GM13976 (cell line): Measurements from ENCODE around the gene AZU1.
"Not testable (repeated sequence)": the region's sequence is repeated elsewhere in the genome, so short reads cannot be mapped to it uniquely, and the experiment has no call there.

Experiments
- DNase-seq: peaks from one replicate; pipeline ENCODE4 v3.0.0; 2012; ENCODE audit warnings: low spot score
- in situ Hi-C: fragments of 300-500 bp; cut with MboI; formaldehyde crosslinking; loops from one replicate; pipeline ENCODE4 v1.12.0; 2022; ENCODE audit warnings: low sequenced_read_pairs, mixed read lengths, inconsistent platforms; ENCODE audit not compliant: unreplicated experiment
- TF ChIP-seq, protein P1 (sequence below): IDR thresholded peaks from 2 replicates; pipeline ENCODE4 v1.5.1; 2012; ENCODE audit warnings: borderline replicate concordance, mild to moderate bottlenecking; ENCODE audit not compliant: insufficient read depth; ENCODE audit errors: extremely low read depth, missing control alignments, control extremely low read depth

The AZU1 gene

GRCh38 chr19:813219-814151 is 14.2 kb upstream of the AZU1 start:
- no peak for DNase-seq
- in situ Hi-C loops, result no loop called here
- TF ChIP-seq, protein P1, sequence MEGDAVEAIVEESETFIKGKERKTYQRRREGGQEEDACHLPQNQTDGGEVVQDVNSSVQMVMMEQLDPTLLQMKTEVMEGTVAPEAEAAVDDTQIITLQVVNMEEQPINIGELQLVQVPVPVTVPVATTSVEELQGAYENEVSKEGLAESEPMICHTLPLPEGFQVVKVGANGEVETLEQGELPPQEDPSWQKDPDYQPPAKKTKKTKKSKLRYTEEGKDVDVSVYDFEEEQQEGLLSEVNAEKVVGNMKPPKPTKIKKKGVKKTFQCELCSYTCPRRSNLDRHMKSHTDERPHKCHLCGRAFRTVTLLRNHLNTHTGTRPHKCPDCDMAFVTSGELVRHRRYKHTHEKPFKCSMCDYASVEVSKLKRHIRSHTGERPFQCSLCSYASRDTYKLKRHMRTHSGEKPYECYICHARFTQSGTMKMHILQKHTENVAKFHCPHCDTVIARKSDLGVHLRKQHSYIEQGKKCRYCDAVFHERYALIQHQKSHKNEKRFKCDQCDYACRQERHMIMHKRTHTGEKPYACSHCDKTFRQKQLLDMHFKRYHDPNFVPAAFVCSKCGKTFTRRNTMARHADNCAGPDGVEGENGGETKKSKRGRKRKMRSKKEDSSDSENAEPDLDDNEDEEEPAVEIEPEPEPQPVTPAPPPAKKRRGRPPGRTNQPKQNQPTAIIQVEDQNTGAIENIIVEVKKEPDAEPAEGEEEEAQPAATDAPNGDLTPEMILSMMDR, result no peak

DNA sequence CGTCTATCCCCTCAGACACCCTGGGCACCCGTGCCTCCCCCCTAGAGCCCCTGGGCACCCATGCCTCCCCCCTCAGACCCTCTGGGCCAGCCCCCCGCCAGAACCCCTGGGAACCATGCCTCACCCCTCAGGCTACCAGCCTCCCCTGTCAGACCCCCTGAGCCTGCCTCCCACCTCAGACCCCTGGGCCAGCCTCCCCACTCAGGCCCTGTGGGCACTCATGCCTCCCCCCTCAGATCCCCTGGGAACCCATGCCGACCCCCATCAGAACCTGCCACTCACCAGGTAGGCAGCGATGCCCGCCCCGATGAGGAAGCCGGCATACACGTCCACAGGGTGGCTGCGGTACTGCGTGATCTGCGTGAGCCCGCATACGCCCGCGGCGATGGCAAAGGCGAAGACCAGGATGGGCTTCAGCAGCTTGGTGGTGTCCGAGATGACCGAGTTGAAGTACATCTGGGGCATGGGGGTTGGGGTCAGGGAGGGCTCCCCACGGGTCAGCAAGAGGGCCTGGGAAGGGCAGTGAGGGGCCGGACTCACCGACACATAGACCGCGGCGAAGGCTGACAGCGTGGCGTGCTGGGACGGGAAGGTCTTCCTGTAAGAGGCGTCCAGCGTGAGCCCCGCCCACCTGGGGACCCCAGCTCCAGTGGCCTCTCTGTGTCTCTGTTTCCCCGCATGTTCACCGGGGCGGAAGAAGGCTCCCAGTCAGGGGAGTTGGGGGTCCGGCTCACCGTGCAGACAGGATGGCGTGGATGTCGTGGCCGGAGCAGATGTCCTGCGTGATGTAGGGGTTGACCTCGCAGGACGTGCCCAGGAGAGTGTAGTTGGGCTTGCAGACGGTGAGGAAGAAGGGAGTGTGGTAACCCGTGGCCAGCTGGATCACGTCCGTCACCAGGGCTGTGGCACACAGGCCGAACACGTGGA is 13.2 kb upstream of the AZU1 start:
- in situ Hi-C loops, result no loop called here
- DNase-seq, result no peak
- TF ChIP-seq, protein P1, result no peak

- DNase-seq, result no peak
- in situ Hi-C loops, result no loop called here
- TF ChIP-seq, protein P1, result no peak
These were observed 12.4 kb upstream of the AZU1 start for GRCh38 chr19:815079-815774.

DNA sequence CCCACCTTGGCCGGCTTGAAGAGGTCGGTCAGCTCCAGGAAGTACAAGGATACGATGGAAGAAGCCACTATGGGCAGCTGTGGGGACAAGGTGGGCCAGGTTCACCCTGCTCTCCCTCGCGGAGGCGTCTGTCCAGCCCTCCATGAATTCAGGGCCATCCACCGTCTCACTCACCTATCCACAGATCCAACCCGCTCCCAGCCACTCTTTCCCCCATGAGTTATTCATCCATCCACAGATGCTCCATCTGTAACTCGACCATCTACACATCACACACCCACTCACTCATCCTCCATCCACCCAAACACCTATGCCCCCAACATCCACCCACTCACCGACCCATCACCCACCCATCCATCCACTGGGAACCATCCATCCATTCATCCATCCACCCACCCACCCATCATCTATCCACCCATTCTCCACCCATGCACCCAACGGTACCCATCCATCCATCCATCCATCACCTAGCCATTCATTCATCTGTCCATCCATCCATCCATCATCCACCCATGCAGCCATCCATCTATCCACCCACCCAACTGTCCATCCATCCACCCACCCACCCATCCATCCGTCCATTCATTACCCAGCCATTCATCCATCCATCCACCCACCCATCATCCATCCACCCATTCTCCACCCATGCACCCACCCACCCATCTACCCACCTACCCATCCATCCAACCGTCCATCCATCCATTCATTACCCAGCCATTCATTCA is 11.7 kb upstream of the AZU1 start:
- TF ChIP-seq, protein P1, result no peak
- no peak for DNase-seq
- in situ Hi-C loops, result no loop called here

- in situ Hi-C loops, result no loop called here
- DNase-seq, result no peak
- TF ChIP-seq, protein P1, result no peak
These were observed 11.2 kb upstream of the AZU1 start for GRCh38 chr19:816500-816857.

DNA sequence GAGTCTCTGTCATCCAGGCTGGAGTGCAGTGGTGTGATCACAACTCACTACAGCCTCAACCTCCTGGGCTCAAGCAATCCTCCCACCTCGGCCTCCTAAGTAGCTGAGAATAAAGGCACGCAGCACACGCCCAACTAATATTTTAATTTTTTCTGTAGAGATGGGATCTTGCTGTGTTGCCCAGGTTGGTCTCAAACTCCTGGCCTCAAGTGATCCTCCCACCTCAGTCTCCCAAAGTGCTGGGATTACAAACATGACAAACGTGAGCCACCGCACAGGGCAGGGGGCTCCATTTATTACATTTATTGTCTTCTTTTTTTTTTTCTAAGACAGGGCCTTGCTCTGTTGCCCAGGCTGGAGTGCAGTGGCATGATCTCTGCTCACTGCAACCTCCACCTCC is 7.4 kb upstream of the AZU1 start:
- in situ Hi-C loops, DNase-seq: not testable (repeated sequence)
